Activated CD8-positive, alpha-beta memory T cell treated with anti-CD3 and anti-CD28 coated beads, Interleukin-2, amount 10 ng/mL, durations not matched to agents 7 days and 5 days (primary cell): ENCODE results near the gene ZNF723. TPM values are rescaled to one million over a fixed set of nuclear protein-coding genes. Genes with fewer than 3 reads are reported as not detected.
"Not testable (repeated sequence)": the region's sequence is repeated elsewhere in the genome, so short reads cannot be mapped to it uniquely, and the experiment has no call there.

ENCODE experiments used
- ATAC-seq: fragments of 150-1000 bp; cut with Tn5 transposase; one replicate; pipeline ENCODE4 v1.10.0; 2021; ENCODE audit warnings: moderate library complexity
- CTCF ChIA-PET: fragments of 350-600 bp; sonication (Branson Sonifier 250); formaldehyde crosslinking; loops from one replicate; lab custom pipeline; 2021; ENCODE audit warnings: antibody characterized with exemption; lab: Charles Lee
- DNase-seq: peaks from one replicate; pipeline ENCODE4 v3.0.0-alpha.2; 2020
- H3K27ac Mint-ChIP-seq: one replicate; pipeline ENCODE4 v1.8.0; 2021; ENCODE audit warnings: mild to moderate bottlenecking, mixed read lengths
- H3K27me3 Mint-ChIP-seq: one replicate; pipeline ENCODE4 v1.8.0; 2021; ENCODE audit warnings: mixed read lengths
- H3K36me3 Mint-ChIP-seq: one replicate; pipeline ENCODE4 v1.8.0; 2021; ENCODE audit warnings: mild to moderate bottlenecking, mixed read lengths
- H3K4me1 Mint-ChIP-seq: one replicate; pipeline ENCODE4 v1.8.0; 2021; ENCODE audit warnings: mixed read lengths
- H3K4me3 Mint-ChIP-seq: one replicate; pipeline ENCODE4 v1.8.0; 2021; ENCODE audit warnings: mild to moderate bottlenecking, moderate library complexity, mixed read lengths
- H3K9me3 Mint-ChIP-seq: one replicate; pipeline ENCODE4 v1.8.0; 2022; ENCODE audit warnings: low read depth, mixed read lengths
- total RNA-seq, 2 experiments: library from RNA; stranded (reverse); gene quantifications; one replicate each; pipeline ENCODE4 v1.2.3, GENCODE V29; 2021

Gene ZNF723
- not detected for total RNA-seq

DNA sequence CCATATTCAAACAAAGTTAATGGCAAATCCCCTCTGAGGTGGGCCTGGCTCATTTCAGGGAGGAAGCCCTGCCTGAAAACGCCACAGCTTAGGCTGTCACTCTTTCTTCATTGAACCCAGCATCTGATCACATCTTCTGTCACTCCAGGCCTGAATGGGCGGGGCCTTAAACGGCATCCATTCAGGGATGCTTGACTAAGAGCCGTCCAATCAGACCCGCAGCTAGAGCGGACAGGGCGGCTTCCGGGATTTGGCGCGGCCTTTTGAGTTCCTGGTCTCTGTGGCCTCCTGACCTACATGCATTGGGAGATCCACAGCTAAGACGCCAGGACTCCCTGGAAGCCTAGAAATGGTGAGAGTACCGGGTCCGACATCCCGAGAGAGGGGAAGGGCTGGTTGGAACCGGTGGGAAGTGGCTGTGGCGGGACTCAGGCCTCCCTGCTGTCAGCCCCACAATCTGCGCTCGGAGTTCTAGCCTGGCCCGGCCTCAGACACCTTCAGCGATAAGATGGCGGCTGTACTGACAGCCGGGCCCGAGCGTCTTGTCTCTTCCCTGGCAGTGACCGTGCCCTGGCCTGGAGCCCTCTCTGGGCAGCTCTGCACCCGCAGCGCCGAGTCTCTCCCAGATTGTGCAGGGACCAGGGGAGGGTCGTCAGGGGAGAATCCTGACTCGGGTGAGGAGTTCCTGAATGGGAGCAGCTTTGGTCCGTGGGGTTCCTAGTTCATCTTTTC lies at the start of gene ZNF723:
TSS of gene ZNF723 (plus strand) at position 261 of the 732 bp plus-strand sequence. CDS start at position 350, 89 bp downstream.
- no peak for ATAC-seq
- Mint-ChIP-seq H3K27ac (no peak within 1 kb of the TSS), H3K4me1 (no peaks in the 10 kb centered on the region), H3K4me3 (no peak within 1 kb of the TSS), H3K9me3 (peaks cover 10% of the 10 kb centered on the region), H3K27me3 (no peaks in the 10 kb centered on the region), H3K36me3 (no peaks in the 10 kb centered on the region)
- CTCF ChIA-PET: no interaction called here
- no peak for DNase-seq

- Mint-ChIP-seq H3K4me1 (no peaks in the 10 kb centered on the region), H3K36me3 (peaks cover 1% of the 10 kb centered on the region), H3K27me3 (no peaks in the 10 kb centered on the region), H3K9me3 (peaks cover 10% of the 10 kb centered on the region), H3K27ac (no peak within 1 kb of the TSS), H3K4me3 (no peak within 1 kb of the TSS)
- CTCF ChIA-PET: no interaction called here
- ATAC-seq: no peak
- DNase-seq: no peak
These were observed 48.3 kb upstream of the ZNF723 start, which contains the start of gene ZNF99 for GRCh38 chr19:22783651-22784410. ZNF99 (minus strand) TSS chr19:22784151; CDS start chr19:22784016, 135 bp downstream.

- H3K27me3 Mint-ChIP-seq, H3K27ac Mint-ChIP-seq, H3K4me3 Mint-ChIP-seq, ATAC-seq, CTCF ChIA-PET, DNase-seq, H3K36me3 Mint-ChIP-seq, H3K4me1 Mint-ChIP-seq: not testable (repeated sequence)
- peaks cover 22% of the 10 kb centered on the region for H3K9me3 Mint-ChIP-seq
These were observed 39.2 kb upstream of the ZNF723 start for GRCh38 chr19:22792863-22793262.

- no peak overlapping the region for H3K4me3 Mint-ChIP-seq
- DNase-seq (no peak), ATAC-seq (no peak)
- no peaks in the 10 kb centered on the region for H3K27me3 Mint-ChIP-seq
- H3K4me1 Mint-ChIP-seq: no peaks in the 10 kb centered on the region
- H3K36me3 Mint-ChIP-seq: peaks cover 5% of the 10 kb centered on the region
- peaks cover 34% of the 10 kb centered on the region for H3K9me3 Mint-ChIP-seq
- CTCF ChIA-PET: no interaction called here
- H3K27ac Mint-ChIP-seq: no peak overlapping the region
These were observed 35.1 kb upstream of the ZNF723 start for GRCh38 chr19:22797040-22797439.

- Mint-ChIP-seq H3K27ac (no peak overlapping the region), H3K27me3 (no peaks in the 10 kb centered on the region), H3K9me3 (peaks cover 27% of the 10 kb centered on the region), H3K36me3 (no peaks in the 10 kb centered on the region), H3K4me1 (no peaks in the 10 kb centered on the region), H3K4me3 (no peak overlapping the region)
- CTCF ChIA-PET: no interaction called here
- DNase-seq (no peak), ATAC-seq (no peak)
These were observed 25.7 kb upstream of the ZNF723 start for GRCh38 chr19:22806418-22806817.

DNA sequence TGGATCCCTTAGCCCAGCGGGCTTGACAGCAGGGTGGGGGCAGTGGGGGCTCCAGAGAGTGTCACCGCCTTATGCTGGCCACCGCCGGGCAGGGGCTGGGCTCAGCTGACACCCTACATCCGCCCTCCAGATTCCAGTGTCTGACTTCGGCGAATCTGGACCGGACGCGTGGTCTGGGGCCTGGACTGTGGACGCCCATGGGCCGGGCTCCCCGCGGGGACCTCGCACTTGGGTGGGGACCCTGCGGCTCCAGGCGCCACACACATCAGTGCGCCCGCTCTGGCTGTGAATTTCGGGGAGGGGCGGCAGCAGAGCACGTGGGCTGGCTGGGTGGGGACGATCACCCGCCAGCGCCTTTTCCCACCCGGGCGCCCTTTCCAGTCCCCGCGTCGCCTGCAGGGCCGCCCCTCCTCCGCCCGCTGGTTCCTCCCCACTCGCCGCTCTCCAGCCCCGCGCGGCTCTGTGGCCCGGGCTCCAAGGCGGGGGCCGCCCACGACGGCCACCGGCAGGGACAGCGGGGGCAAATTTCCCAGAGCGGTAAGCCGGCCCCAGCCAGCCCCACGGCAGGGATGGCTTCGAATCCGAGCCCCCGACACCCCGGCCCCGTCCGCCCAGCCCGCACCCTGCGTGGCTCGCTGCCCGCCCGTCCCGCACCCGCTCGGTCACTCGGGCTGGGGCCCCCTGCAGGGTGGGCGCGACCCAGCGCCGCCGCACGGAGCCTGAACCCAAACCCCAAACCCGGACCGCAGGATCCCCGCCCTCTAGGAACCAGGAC lies 24.8 kb upstream of the ZNF723 start:
- Mint-ChIP-seq H3K4me1 (no peaks in the 10 kb centered on the region), H3K27me3 (no peaks in the 10 kb centered on the region), H3K36me3 (no peaks in the 10 kb centered on the region), H3K4me3 (no peak overlapping the region), H3K27ac (no peak overlapping the region), H3K9me3 (peaks cover 27% of the 10 kb centered on the region)
- DNase-seq (no peak), ATAC-seq (no peak)
- CTCF ChIA-PET: no interaction called here

DNA sequence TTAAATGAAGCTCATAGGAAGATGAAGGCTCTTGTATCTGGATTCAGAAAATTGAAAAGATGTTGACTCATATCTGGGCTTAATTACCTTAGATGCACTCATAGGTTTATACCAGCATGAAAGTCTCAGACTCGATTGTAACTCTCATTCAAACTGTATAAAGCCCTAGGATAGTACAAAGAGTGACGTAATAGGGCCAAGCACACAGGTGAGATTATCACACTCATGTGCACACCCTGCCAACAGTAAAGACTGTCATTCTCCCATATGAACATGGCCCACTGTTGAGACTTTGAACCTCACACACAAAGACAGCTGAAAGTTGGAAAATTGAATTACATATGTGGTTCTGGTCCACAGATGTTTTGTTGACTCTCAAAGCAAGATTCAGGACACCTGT lies 18.0 kb upstream of the ZNF723 start:
- DNase-seq: no peak
- H3K4me1 Mint-ChIP-seq: no peaks in the 10 kb centered on the region
- H3K36me3 Mint-ChIP-seq: no peaks in the 10 kb centered on the region
- no peak overlapping the region for H3K4me3 Mint-ChIP-seq
- CTCF ChIA-PET: no interaction called here
- no peak overlapping the region for H3K27ac Mint-ChIP-seq
- no peak for ATAC-seq
- peaks cover 48% of the 10 kb centered on the region for H3K9me3 Mint-ChIP-seq
- no peaks in the 10 kb centered on the region for H3K27me3 Mint-ChIP-seq

DNA sequence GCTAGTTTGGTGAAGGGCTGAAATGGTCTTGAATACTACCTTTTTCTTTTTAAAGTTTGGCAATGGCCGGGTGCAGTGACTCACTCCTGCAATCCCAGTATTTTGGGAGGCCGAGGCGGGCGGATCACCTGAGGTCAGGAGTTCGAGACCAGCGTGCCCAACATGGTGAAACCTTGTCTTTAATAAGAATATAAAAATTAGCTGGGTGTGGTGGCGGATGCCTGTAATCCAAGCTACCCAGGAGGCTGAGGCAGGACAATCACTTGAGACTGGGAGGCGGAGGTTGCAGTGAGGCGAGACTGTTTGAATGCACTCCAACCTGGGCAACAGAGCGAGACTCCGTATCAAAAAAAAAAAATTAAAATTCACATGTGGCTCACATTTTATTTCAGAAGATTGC lies 880 bp upstream of the ZNF723 start:
- ATAC-seq: no peak
- no peaks in the 10 kb centered on the region for H3K36me3 Mint-ChIP-seq
- CTCF ChIA-PET: no interaction called here

GRCh38 chr19:22857713-22858320 lies 25.7 kb downstream of the ZNF723 start:
- H3K27ac Mint-ChIP-seq, CTCF ChIA-PET, H3K4me1 Mint-ChIP-seq, ATAC-seq, H3K27me3 Mint-ChIP-seq, DNase-seq, H3K36me3 Mint-ChIP-seq, H3K4me3 Mint-ChIP-seq: not testable (repeated sequence)
- H3K9me3 Mint-ChIP-seq: peaks cover 28% of the 10 kb centered on the region

More for the DNA sequence above, 880 bp upstream of the ZNF723 start:
- no peak overlapping the region for H3K4me3 Mint-ChIP-seq
- no peaks in the 10 kb centered on the region for H3K27me3 Mint-ChIP-seq
- DNase-seq: no peak
- no peak overlapping the region for H3K27ac Mint-ChIP-seq
- no peaks in the 10 kb centered on the region for H3K4me1 Mint-ChIP-seq
- H3K9me3 Mint-ChIP-seq: peaks cover 11% of the 10 kb centered on the region

DNA sequence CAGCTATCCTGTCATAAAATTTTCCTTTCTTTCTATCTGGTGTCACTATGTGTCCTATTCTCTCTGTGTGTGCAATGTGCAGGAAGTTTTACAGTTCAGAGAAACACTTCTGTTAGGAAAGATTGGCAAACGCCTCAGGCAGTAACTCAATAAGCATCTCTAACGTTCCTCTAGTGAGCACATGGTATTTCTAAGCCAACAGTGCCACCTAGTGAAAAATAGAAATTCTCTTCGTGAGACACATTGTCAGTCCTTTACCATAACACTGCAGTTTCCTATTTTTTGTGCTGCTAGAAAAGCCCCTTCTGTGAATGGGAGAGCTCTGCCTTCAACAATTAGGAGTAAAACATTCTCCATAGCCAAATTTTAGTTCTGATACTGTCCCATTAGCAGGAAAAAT lies 50.7 kb downstream of the ZNF723 start:
- H3K27me3 Mint-ChIP-seq: no peaks in the 10 kb centered on the region
- no peak for ATAC-seq
- CTCF ChIA-PET: no interaction called here
- DNase-seq: no peak
- no peaks in the 10 kb centered on the region for H3K4me1 Mint-ChIP-seq
- H3K9me3 Mint-ChIP-seq: peaks cover 21% of the 10 kb centered on the region
- no peaks in the 10 kb centered on the region for H3K36me3 Mint-ChIP-seq
- H3K27ac Mint-ChIP-seq: no peak overlapping the region
- H3K4me3 Mint-ChIP-seq: no peak overlapping the region

DNA sequence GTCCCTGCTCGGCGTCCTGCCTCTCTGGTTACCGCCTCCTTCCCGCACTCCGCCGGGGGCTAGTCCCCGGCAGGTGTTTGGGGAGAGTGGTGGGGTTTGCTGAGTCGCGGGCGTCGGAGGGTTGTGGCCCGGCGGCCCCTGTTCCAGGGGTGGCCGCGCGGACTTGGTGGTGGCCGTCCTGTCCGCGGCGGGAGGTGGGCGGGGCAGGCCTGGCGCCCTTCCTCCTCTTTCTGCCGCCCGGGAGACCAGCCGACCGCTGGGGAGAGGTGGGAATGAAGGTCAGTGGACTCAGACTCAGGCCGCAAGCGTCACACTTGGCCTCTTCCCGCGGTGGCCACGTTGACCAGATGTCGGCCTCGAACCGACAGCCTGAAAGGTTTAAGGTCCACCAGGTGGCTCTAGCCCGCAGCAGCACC lies 61.8 kb downstream of the ZNF723 start:
- DNase-seq (no peak), ATAC-seq (no peak)
- Mint-ChIP-seq H3K27me3 (no peaks in the 10 kb centered on the region), H3K36me3 (no peaks in the 10 kb centered on the region), H3K4me3 (no peak overlapping the region), H3K4me1 (no peaks in the 10 kb centered on the region), H3K27ac (no peak overlapping the region), H3K9me3 (peaks cover 18% of the 10 kb centered on the region)
- CTCF ChIA-PET: no interaction called here

GRCh38 chr19:22901431-22902130 lies 69.5 kb downstream of the ZNF723 start:
- no peak overlapping the region for H3K27ac Mint-ChIP-seq
- no peak for DNase-seq
- H3K36me3 Mint-ChIP-seq: peaks cover 3% of the 10 kb centered on the region
- H3K4me3 Mint-ChIP-seq: no peak overlapping the region
- ATAC-seq: no peak
- CTCF ChIA-PET: no interaction called here
- H3K9me3 Mint-ChIP-seq: peaks cover 24% of the 10 kb centered on the region
- H3K4me1 Mint-ChIP-seq: no peaks in the 10 kb centered on the region
- no peaks in the 10 kb centered on the region for H3K27me3 Mint-ChIP-seq
